IMR-90 (cell line): ENCODE data around the gene ADGRG1. TPM values are rescaled to one million over a fixed set of nuclear protein-coding genes. Genes with fewer than 3 reads are reported as not detected.

ENCODE experiments used
- ATAC-seq: fragments of 200-7000 bp; cut with Tn5 transposase; 2 replicates; pipeline ENCODE4 v1.9.1; 2020; ENCODE audit warnings: low read depth, mild to moderate bottlenecking, moderate library complexity
- BruUV-seq: library from RNA; stranded (reverse); fragments of 400-500 nt; replicated peaks from 2 replicates; lab custom pipeline; 2021; lab: Mats Ljungman, UMichigan
- CTCF ChIA-PET: fragments of 300-600 bp; formaldehyde crosslinking; extraction: SDS; loops from one replicate; lab custom pipeline; 2021; ENCODE audit warnings: antibody characterized with exemption; lab: Yijun Ruan, JAX
- POLR2A ChIA-PET: fragments of 300-600 bp; sonication (Branson Sonifier 250); formaldehyde crosslinking; loops from one replicate; lab custom pipeline; 2022; ENCODE audit warnings: antibody characterized with exemption; ENCODE audit not compliant: unreplicated experiment; lab: Charles Lee
- DNase-seq: peaks from one replicate; pipeline ENCODE4 v3.0.0; 2013
- H2AFZ ChIP-seq: replicated peaks from 2 replicates; pipeline ENCODE3; 2013; ENCODE audit warnings: low read length, mild to moderate bottlenecking; ENCODE audit not compliant: poor library complexity
- H2AK5ac ChIP-seq: 2 replicates; pipeline ENCODE4 v1.6.1; 2013; ENCODE audit warnings: low read depth, low read length, inconsistent platforms
- H2AK9ac ChIP-seq: replicated peaks from 2 replicates; pipeline ENCODE3; 2013; ENCODE audit warnings: mild to moderate bottlenecking, low read depth, low read length, moderate library complexity; ENCODE audit not compliant: poor library complexity
- H2BK120ac ChIP-seq: 2 replicates; pipeline ENCODE4 v1.6.1; 2013; ENCODE audit warnings: low read depth, low read length, inconsistent platforms
- H2BK15ac ChIP-seq: 3 replicates; pipeline ENCODE4 v1.6.1; 2013; ENCODE audit warnings: low read depth, low read length, inconsistent platforms
- H2BK20ac ChIP-seq: 2 replicates; pipeline ENCODE4 v1.6.1; 2013; ENCODE audit warnings: low read depth, mild to moderate bottlenecking, inconsistent platforms, low read length, moderate library complexity
- H2BK5ac ChIP-seq: 2 replicates; pipeline ENCODE4 v1.6.1; 2013; ENCODE audit warnings: mild to moderate bottlenecking, low read depth, low read length, inconsistent platforms; ENCODE audit not compliant: poor library complexity, severe bottlenecking
- H3K14ac ChIP-seq: replicated peaks from 2 replicates; pipeline ENCODE4 v1.6.1; 2013; ENCODE audit warnings: low read depth, low read length, inconsistent platforms
- H3K18ac ChIP-seq: 2 replicates; pipeline ENCODE4 v1.6.1; 2013; ENCODE audit warnings: low read depth, low read length, control low read depth
- H3K23ac ChIP-seq: 2 replicates; pipeline ENCODE4 v1.6.1; 2013; ENCODE audit warnings: low read depth, low read length, inconsistent platforms
- H3K27ac ChIP-seq: 2 replicates; pipeline ENCODE4 v1.5.1; 2013; ENCODE audit warnings: mild to moderate bottlenecking, control low read depth, low read length; ENCODE audit not compliant: insufficient read depth
- H3K27me3 ChIP-seq: 2 replicates; pipeline ENCODE4 v1.6.1; 2013; ENCODE audit warnings: low read length; ENCODE audit not compliant: control insufficient read depth, insufficient read depth
- H3K36me3 ChIP-seq: 2 replicates; pipeline ENCODE4 v1.6.1; 2013; ENCODE audit warnings: low read length, mixed read lengths; ENCODE audit not compliant: control insufficient read depth, insufficient read depth
- H3K4ac ChIP-seq: 2 replicates; pipeline ENCODE4 v1.6.1; 2013; ENCODE audit warnings: low read depth, low read length, inconsistent platforms
- H3K4me1 ChIP-seq: 2 replicates; pipeline ENCODE4 v1.6.1; 2013; ENCODE audit warnings: low read length, mixed read lengths; ENCODE audit not compliant: control insufficient read depth, insufficient read depth
- H3K4me2 ChIP-seq: 2 replicates; pipeline ENCODE4 v1.6.1; 2013; ENCODE audit warnings: low read depth, mild to moderate bottlenecking, control low read depth, low read length, moderate library complexity
- H3K4me3 ChIP-seq: 2 replicates; pipeline ENCODE4 v1.5.1; 2013; ENCODE audit warnings: low read depth, mild to moderate bottlenecking, control low read depth, low read length, moderate library complexity; ENCODE audit not compliant: insufficient read depth
- H3K56ac ChIP-seq: 2 replicates; pipeline ENCODE4 v1.6.1; 2013; ENCODE audit warnings: low read length, inconsistent platforms; ENCODE audit not compliant: insufficient read depth; ENCODE audit errors: extremely low read depth
- H3K79me1 ChIP-seq, 2 experiments: 2 replicates each; pipeline ENCODE4 v1.6.1; 2013; ENCODE audit warnings: low read length in 2 of 2, inconsistent platforms in 1 of 2, low read depth in 1 of 2
- H3K9ac ChIP-seq: 2 replicates; pipeline ENCODE4 v1.6.1; 2013; ENCODE audit warnings: low read depth, low read length, control low read depth
- H3K9me1 ChIP-seq: 2 replicates; pipeline ENCODE4 v1.6.1; 2013; ENCODE audit warnings: low read length, inconsistent platforms; ENCODE audit not compliant: insufficient read depth
- H3K9me3 ChIP-seq: 2 replicates; pipeline ENCODE4 v1.6.1; 2013; ENCODE audit warnings: low read length; ENCODE audit not compliant: control insufficient read depth, insufficient read depth
- H4K20me1 ChIP-seq: 2 replicates; pipeline ENCODE4 v1.6.1; 2013; ENCODE audit warnings: low read length, inconsistent platforms; ENCODE audit not compliant: insufficient read depth
- H4K5ac ChIP-seq: 2 replicates; pipeline ENCODE4 v1.6.1; 2013; ENCODE audit warnings: mild to moderate bottlenecking, low read depth, low read length, control low read depth
- H4K8ac ChIP-seq, 2 experiments: 2 replicates each; pipeline ENCODE4 v1.6.1; 2013; ENCODE audit warnings: low read depth in 2 of 2, low read length in 2 of 2, control low read depth in 1 of 2, inconsistent platforms in 1 of 2
- H4K91ac ChIP-seq: 2 replicates; pipeline ENCODE4 v1.6.1; 2013; ENCODE audit warnings: low read depth, low read length, inconsistent platforms; ENCODE audit not compliant: insufficient read depth
- CEBPB ChIP-seq: IDR thresholded peaks from 2 replicates; pipeline ENCODE4 v1.6.1; 2012; ENCODE audit warnings: low read depth, low read length, improper control_type of control experiment
- CHD1 ChIP-seq: IDR thresholded peaks from 2 replicates; pipeline ENCODE4 v1.6.1; 2012; ENCODE audit warnings: low read depth, low read length, improper control_type of control experiment
- ELK1 ChIP-seq: fragments of 150-350 bp; IDR thresholded peaks from 2 replicates; pipeline ENCODE4 v1.6.1; 2016; ENCODE audit warnings: low read depth, mild to moderate bottlenecking, low read length, moderate library complexity, borderline replicate concordance
- FOS ChIP-seq: fragments of 150-350 bp; IDR thresholded peaks from 2 replicates; pipeline ENCODE4 v1.6.1; 2016; ENCODE audit warnings: low read depth, low read length
- MAFK ChIP-seq: IDR thresholded peaks from 2 replicates; pipeline ENCODE4 v1.6.1; 2012; ENCODE audit warnings: low read depth, low read length, improper control_type of control experiment
- MAZ ChIP-seq: IDR thresholded peaks from 2 replicates; pipeline ENCODE4 v1.6.1; 2012; ENCODE audit warnings: low read depth, mild to moderate bottlenecking, low read length, improper control_type of control experiment, moderate library complexity, borderline replicate concordance
- MXI1 ChIP-seq: IDR thresholded peaks from 2 replicates; pipeline ENCODE4 v1.6.1; 2012; ENCODE audit warnings: low read depth, mild to moderate bottlenecking, low read length, moderate library complexity, borderline replicate concordance
- POLR2A ChIP-seq: IDR thresholded peaks from 2 replicates; pipeline ENCODE4 v1.6.1; 2012; ENCODE audit warnings: mild to moderate bottlenecking, low read depth, low read length
- RAD21 ChIP-seq: IDR thresholded peaks from 2 replicates; pipeline ENCODE4 v1.6.1; 2012; ENCODE audit warnings: low read length, improper control_type of control experiment
- RCOR1 ChIP-seq: IDR thresholded peaks from 2 replicates; pipeline ENCODE4 v1.6.1; 2012; ENCODE audit warnings: mild to moderate bottlenecking, low read length, improper control_type of control experiment; ENCODE audit not compliant: insufficient replicate concordance
- SMC3 ChIP-seq: fragments of 150-350 bp; IDR thresholded peaks from 2 replicates; pipeline ENCODE4 v1.6.1; 2016; ENCODE audit warnings: low read depth, mild to moderate bottlenecking, antibody characterized with exemption, low read length, moderate library complexity
- WGBS, 2 experiments: methylation state at CpG; one replicate each; pipeline versions ENCODE4 v1.1.5 to v1.1.7; 2013; ENCODE audit warnings: missing lambda C conversion rate in 2 of 2; ENCODE audit not compliant: insufficient read length in 1 of 2; ENCODE audit errors: extremely low coverage in 2 of 2; 5-methylcytosine and 5-hydroxymethylcytosine counted together
- dilution Hi-C: fragments of 300-500 bp; cut with HindIII; formaldehyde crosslinking; loops from one replicate; pipeline ENCODE4 v1.14.3; 2018; ENCODE audit warnings: low sequenced_read_pairs; ENCODE audit not compliant: unreplicated experiment
- in situ Hi-C: fragments of 300-500 bp; cut with MboI; formaldehyde crosslinking; loops from 3 replicates; pipeline ENCODE4 v1.14.3; 2019; ENCODE audit warnings: low sequenced_read_pairs, inconsistent platforms, mixed read lengths
- intact Hi-C: fragments of 100-400 bp; cut with micrococcal nuclease; formaldehyde crosslinking; loops from 2 replicates; pipeline ENCODE4 v1.10.0; 2022
- polyA plus RNA-seq, 3 experiments: library from polyadenylated mRNA; depleted of rRNA; stranded (reverse); fragments of >200 nt; gene quantifications; 2 replicates each; pipeline ENCODE4 v1.2.3, GENCODE V29; 2012; ENCODE audit warnings: low replicate concordance in 1 of 3
- total RNA-seq: library from RNA; depleted of rRNA; stranded (reverse); fragments of >200 nt; gene quantifications from 2 replicates; pipeline ENCODE4 v1.2.3, GENCODE V29; 2012
- TF ChIP-seq, protein P1 (sequence below): conservative IDR thresholded peaks from 2 replicates; pipeline ENCODE4 v1.5.1; 2012; ENCODE audit warnings: mild to moderate bottlenecking, low read depth, low read length, improper control_type of control experiment

The ADGRG1 gene
- total and polyA plus RNA-seq, 2 of the 4 experiments (the other 2 are of a cell fraction): 0.90 to 8.4 TPM

GRCh38 chr16:57672416-57672815 lies 44.0 kb downstream of the ADGRG1 start:
- H4K20me1 ChIP-seq: no peaks in the 10 kb centered on the region; the same call in 1 of the 2 replicates
- in situ Hi-C loops (no loop called here), intact Hi-C loops (no loop called here), dilution Hi-C loops (no loop called here)
- no peak overlapping the region for H3K4me3 ChIP-seq
- no peak overlapping the region for H2AK5ac ChIP-seq
- H3K36me3 ChIP-seq: no peaks in the 10 kb centered on the region
- H3K27ac ChIP-seq: no peak overlapping the region
- H2BK5ac ChIP-seq: no peak overlapping the region
- no peak overlapping the region for H3K14ac ChIP-seq
- H2BK15ac ChIP-seq: no peak overlapping the region
- POLR2A ChIA-PET: no interaction called here
- H2AFZ ChIP-seq: no peak overlapping the region
- H3K23ac ChIP-seq: no peak overlapping the region
- no peak overlapping the region for H3K9ac ChIP-seq
- ATAC-seq (no peak), DNase-seq (no peak)
- CTCF ChIA-PET: no interaction called here
- H3K9me1 ChIP-seq: no peaks in the 10 kb centered on the region; the same call in 1 of the 2 replicates
- H2BK120ac ChIP-seq: no peak overlapping the region
- H3K4ac ChIP-seq: no peak overlapping the region
- H3K18ac ChIP-seq: no peak overlapping the region
- H3K79me1 ChIP-seq: no peaks in the 10 kb centered on the region
- no peak for TF ChIP-seq SMC3
- no peak for TF ChIP-seq MXI1
- TF ChIP-seq ELK1: no peak
- TF ChIP-seq FOS: no peak
- TF ChIP-seq CEBPB: no peak
- no peak for TF ChIP-seq CHD1
- no peak for TF ChIP-seq MAFK
- TF ChIP-seq MAZ: no peak
- TF ChIP-seq, protein P1, sequence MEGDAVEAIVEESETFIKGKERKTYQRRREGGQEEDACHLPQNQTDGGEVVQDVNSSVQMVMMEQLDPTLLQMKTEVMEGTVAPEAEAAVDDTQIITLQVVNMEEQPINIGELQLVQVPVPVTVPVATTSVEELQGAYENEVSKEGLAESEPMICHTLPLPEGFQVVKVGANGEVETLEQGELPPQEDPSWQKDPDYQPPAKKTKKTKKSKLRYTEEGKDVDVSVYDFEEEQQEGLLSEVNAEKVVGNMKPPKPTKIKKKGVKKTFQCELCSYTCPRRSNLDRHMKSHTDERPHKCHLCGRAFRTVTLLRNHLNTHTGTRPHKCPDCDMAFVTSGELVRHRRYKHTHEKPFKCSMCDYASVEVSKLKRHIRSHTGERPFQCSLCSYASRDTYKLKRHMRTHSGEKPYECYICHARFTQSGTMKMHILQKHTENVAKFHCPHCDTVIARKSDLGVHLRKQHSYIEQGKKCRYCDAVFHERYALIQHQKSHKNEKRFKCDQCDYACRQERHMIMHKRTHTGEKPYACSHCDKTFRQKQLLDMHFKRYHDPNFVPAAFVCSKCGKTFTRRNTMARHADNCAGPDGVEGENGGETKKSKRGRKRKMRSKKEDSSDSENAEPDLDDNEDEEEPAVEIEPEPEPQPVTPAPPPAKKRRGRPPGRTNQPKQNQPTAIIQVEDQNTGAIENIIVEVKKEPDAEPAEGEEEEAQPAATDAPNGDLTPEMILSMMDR: no peak
- TF ChIP-seq RAD21: no peak
- TF ChIP-seq RCOR1: no peak
- no peak for TF ChIP-seq POLR2A
- H3K4me1 ChIP-seq: no peaks in the 10 kb centered on the region
- H2BK20ac ChIP-seq: no peak overlapping the region
- no TSS peak for BruUV-seq
- H2AK9ac ChIP-seq: no peak overlapping the region
- peaks cover 61% of the 10 kb centered on the region for H3K27me3 ChIP-seq
- H3K4me2 ChIP-seq: no peak overlapping the region
- no peak overlapping the region for H4K8ac ChIP-seq
- no peak overlapping the region for H3K56ac ChIP-seq
- no peak overlapping the region for H4K5ac ChIP-seq
- H4K91ac ChIP-seq: no peak overlapping the region
- no CpG with 5 or more reads among the region's 3 CpGs for WGBS, 2 experiments
- no peaks in the 10 kb centered on the region for H3K9me3 ChIP-seq
